ENCODE measurements around the gene A4GNT.

DNA sequence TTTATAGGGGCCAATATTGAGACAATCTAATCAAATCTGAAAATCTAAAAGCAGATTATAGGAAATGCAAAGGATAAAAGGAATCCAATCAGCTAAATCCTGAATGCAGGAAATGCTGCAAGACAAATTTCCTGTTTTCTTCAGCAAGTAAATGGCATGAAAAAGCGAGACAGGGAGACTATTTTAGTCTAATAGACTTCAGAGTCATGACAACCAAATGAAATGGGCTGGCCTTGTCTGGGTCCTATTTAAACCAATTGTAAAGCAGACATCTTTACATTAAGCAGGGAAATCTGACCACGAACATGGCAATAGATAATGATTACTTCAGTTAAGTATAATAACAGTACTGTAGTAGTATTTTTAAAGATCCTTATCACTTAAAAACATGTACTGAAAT lies 40.4 kb upstream of the A4GNT start:
- TF ChIP-seq, protein P1, sequence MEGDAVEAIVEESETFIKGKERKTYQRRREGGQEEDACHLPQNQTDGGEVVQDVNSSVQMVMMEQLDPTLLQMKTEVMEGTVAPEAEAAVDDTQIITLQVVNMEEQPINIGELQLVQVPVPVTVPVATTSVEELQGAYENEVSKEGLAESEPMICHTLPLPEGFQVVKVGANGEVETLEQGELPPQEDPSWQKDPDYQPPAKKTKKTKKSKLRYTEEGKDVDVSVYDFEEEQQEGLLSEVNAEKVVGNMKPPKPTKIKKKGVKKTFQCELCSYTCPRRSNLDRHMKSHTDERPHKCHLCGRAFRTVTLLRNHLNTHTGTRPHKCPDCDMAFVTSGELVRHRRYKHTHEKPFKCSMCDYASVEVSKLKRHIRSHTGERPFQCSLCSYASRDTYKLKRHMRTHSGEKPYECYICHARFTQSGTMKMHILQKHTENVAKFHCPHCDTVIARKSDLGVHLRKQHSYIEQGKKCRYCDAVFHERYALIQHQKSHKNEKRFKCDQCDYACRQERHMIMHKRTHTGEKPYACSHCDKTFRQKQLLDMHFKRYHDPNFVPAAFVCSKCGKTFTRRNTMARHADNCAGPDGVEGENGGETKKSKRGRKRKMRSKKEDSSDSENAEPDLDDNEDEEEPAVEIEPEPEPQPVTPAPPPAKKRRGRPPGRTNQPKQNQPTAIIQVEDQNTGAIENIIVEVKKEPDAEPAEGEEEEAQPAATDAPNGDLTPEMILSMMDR (IDR thresholded peaks at IDR 0.05; ENCODE audit: insufficient read depth, low read length, poor library complexity, severe bottlenecking) = no peak
- TF ChIP-seq EZH2phosphoT487 (conservative IDR thresholded peaks at IDR 0.05; ENCODE audit: low read length) = no peak
